ENCODE measurements around the gene ZNF787. TPM values are rescaled to one million over a fixed set of nuclear protein-coding genes. Genes with fewer than 3 reads are reported as not detected.

Gene ZNF787
- total and polyA plus RNA-seq, 10 of the 15 experiments (the other 5 are each of a cell fraction or from before 2014, with no cell fraction given): 0.23 to 39.9 (median 4.1) TPM

DNA sequence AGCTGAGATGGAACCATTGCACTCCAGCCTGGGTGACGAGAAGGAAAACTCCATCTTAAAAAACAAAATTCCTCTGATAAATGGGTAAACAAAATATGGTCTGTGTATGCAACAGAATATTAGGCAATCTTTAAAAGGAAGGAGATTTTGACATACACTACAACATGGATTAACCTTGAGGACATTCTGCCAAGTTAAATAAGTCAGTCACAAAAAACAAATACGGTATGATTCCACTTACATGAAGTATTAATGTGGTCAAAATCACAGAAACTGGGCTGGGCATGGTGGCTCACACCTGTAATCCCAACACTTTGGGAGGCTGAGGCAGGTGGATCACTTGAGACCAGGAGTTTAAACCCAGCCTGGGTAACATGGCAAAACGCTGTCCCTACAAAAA lies 17.0 kb upstream of the ZNF787 start:
- ChIA-PET CTCF (interaction anchor here (2.0 kb wide), 1 partner anchor 9 kb away, joined by 5 read pairs; no protein-coding TSS in a partner anchor), POLR2A (interaction anchor here (5.6 kb wide), 1 partner anchor 16 kb away, joined by 29 read pairs; the partner anchor contains the start of gene ZNF787), SMC1A (ENCODE audit: uncharacterized antibody, unreplicated experiment) (no interaction called here), RAD21 (ENCODE audit: unreplicated experiment) (no interaction called here)
- H2AFZ ChIP-seq (ENCODE audit: control insufficient read depth, low read depth, low read length): no peak overlapping the region
- DNase-seq (ENCODE audit: low read depth, low spot score) (no peak), ATAC-seq (no peak), FAIRE-seq (no peak)
- H3K9me3 ChIP-seq (replicated peaks; ENCODE audit: control insufficient read depth, insufficient read depth, low read length): no peaks in the 10 kb centered on the region
- H3K27ac ChIP-seq (ENCODE audit: control insufficient read depth, insufficient read depth): no peak overlapping the region
- H3K27me3 ChIP-seq (replicated peaks in 1 of 2; ENCODE audit: control insufficient read depth in 2 of 2, insufficient read depth in 2 of 2, low read length in 1 of 2): no peaks in the 10 kb centered on the region
- H3K36me3 ChIP-seq (ENCODE audit: control insufficient read depth in 2 of 2, insufficient read depth in 2 of 2, low read length in 1 of 2): peaks cover 0 to 5% of the 10 kb centered on the region in 2 experiments; a peak in 2 of 4 replicates
- H3K4me3 ChIP-seq: no peak overlapping the region
- in situ Hi-C loops (cut with MboI) (loop anchor here (25.0 kb wide), 1 partner anchor 1674 kb away; the partner anchor contains the start of gene ZNF552), intact Hi-C loops (cut with micrococcal nuclease; ENCODE audit: unreplicated experiment) (no loop called here)
- TF ChIP-seq STAT3 (IDR thresholded peaks at IDR 0.05; ENCODE audit: low read depth, low read length): no peak
- no peak for TF ChIP-seq TBL1XR1 (IDR thresholded peaks at IDR 0.05; ENCODE audit: low read depth, low read length)
- no peak for TF ChIP-seq EZH2 (IDR thresholded peaks at IDR 0.05; ENCODE audit: borderline replicate concordance, control insufficient read depth, low read depth, low read length)
- no peak for TF ChIP-seq BHLHE40 (IDR thresholded peaks at IDR 0.05; ENCODE audit: borderline replicate concordance in 1 of 2, low read depth in 2 of 2, low read length in 1 of 2)
- no peak for TF ChIP-seq PAX5 (IDR thresholded peaks at IDR 0.05; ENCODE audit: borderline replicate concordance, low read depth, low read length)
- no peak for TF ChIP-seq HDGF (IDR thresholded peaks at IDR 0.05)
- TF ChIP-seq MXI1 (IDR thresholded peaks at IDR 0.05; ENCODE audit: low read depth, low read length): no peak
- no peak for TF ChIP-seq RBBP5 (conservative IDR thresholded peaks at IDR 0.05)
- TF ChIP-seq TCF7 (IDR thresholded peaks at IDR 0.05; ENCODE audit: borderline replicate concordance): no peak
- no peak for TF ChIP-seq ZNF24 (IDR thresholded peaks at IDR 0.05)
- TF ChIP-seq, protein P1, sequence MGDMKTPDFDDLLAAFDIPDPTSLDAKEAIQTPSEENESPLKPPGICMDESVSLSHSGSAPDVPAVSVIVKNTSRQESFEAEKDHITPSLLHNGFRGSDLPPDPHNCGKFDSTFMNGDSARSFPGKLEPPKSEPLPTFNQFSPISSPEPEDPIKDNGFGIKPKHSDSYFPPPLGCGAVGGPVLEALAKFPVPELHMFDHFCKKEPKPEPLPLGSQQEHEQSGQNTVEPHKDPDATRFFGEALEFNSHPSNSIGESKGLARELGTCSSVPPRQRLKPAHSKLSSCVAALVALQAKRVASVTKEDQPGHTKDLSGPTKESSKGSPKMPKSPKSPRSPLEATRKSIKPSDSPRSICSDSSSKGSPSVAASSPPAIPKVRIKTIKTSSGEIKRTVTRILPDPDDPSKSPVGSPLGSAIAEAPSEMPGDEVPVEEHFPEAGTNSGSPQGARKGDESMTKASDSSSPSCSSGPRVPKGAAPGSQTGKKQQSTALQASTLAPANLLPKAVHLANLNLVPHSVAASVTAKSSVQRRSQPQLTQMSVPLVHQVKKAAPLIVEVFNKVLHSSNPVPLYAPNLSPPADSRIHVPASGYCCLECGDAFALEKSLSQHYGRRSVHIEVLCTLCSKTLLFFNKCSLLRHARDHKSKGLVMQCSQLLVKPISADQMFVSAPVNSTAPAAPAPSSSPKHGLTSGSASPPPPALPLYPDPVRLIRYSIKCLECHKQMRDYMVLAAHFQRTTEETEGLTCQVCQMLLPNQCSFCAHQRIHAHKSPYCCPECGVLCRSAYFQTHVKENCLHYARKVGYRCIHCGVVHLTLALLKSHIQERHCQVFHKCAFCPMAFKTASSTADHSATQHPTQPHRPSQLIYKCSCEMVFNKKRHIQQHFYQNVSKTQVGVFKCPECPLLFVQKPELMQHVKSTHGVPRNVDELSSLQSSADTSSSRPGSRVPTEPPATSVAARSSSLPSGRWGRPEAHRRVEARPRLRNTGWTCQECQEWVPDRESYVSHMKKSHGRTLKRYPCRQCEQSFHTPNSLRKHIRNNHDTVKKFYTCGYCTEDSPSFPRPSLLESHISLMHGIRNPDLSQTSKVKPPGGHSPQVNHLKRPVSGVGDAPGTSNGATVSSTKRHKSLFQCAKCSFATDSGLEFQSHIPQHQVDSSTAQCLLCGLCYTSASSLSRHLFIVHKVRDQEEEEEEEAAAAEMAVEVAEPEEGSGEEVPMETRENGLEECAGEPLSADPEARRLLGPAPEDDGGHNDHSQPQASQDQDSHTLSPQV (IDR thresholded peaks at IDR 0.05): no peak
- TF ChIP-seq CBX5 (IDR thresholded peaks at IDR 0.05; ENCODE audit: low read depth): no peak
- TF ChIP-seq MTA3 (IDR thresholded peaks at IDR 0.05; ENCODE audit: borderline replicate concordance, low read length): no peak
- no peak for TF ChIP-seq POLR2AphosphoS5 (IDR thresholded peaks at IDR 0.05; ENCODE audit: low read length)
- TF ChIP-seq, protein P2, sequence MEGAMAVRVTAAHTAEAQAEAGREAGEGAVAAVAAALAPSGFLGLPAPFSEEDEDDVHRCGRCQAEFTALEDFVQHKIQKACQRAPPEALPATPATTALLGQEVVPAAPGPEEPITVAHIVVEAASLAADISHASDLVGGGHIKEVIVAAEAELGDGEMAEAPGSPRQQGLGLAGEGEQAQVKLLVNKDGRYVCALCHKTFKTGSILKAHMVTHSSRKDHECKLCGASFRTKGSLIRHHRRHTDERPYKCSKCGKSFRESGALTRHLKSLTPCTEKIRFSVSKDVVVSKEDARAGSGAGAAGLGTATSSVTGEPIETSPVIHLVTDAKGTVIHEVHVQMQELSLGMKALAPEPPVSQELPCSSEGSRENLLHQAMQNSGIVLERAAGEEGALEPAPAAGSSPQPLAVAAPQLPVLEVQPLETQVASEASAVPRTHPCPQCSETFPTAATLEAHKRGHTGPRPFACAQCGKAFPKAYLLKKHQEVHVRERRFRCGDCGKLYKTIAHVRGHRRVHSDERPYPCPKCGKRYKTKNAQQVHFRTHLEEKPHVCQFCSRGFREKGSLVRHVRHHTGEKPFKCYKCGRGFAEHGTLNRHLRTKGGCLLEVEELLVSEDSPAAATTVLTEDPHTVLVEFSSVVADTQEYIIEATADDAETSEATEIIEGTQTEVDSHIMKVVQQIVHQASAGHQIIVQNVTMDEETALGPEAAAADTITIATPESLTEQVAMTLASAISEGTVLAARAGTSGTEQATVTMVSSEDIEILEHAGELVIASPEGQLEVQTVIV (IDR thresholded peaks at IDR 0.05; ENCODE audit: borderline replicate concordance, partially characterized antibody): no peak
- no peak for TF ChIP-seq RELA (IDR thresholded peaks at IDR 0.05; ENCODE audit: borderline replicate concordance, partially characterized antibody)
- H4K20me1 ChIP-seq (ENCODE audit: control insufficient read depth, insufficient read depth): no peaks in the 10 kb centered on the region
- WGBS (ENCODE audit: insufficient coverage, insufficient replicate concordance, low lambda C conversion rate, missing lambda C conversion rate): 71% methylated on average over 3 of the region's 3 CpGs
- peaks cover 25% of the 10 kb centered on the region for H3K4me1 ChIP-seq (ENCODE audit: control insufficient read depth, insufficient read depth, low read length)
- H3K9ac ChIP-seq (ENCODE audit: control insufficient read depth, insufficient read depth, low read length): no peak overlapping the region
- no TSS peak for BruUV-seq (replicated peaks)
- H3K4me2 ChIP-seq (ENCODE audit: control insufficient read depth, insufficient read depth): no peak overlapping the region
- H3K79me2 ChIP-seq (ENCODE audit: control insufficient read depth, insufficient read depth, low read length): peaks cover 17% of the 10 kb centered on the region

Data from GM12878 (cell line).